K562 (cell line): ENCODE measurements around the gene CHD2. TPM values are rescaled to one million over a fixed set of nuclear protein-coding genes. Genes with fewer than 3 reads are reported as not detected.

Experiments used
- ATAC-seq: fragments of 200-7000 bp; cut with Tn5 transposase; 3 replicates; pipeline ENCODE4 v1.9.1; 2020; ENCODE audit warnings: moderate library complexity
- BruUV-seq: library from RNA; stranded (reverse); fragments of 400-500 nt; replicated peaks from 2 replicates; lab custom pipeline; 2021; lab: Mats Ljungman, UMichigan
- CTCF ChIA-PET: fragments of 300-600 bp; formaldehyde crosslinking; extraction: SDS; loops from one replicate; lab custom pipeline; 2021; ENCODE audit warnings: low intra/inter-chr PET ratio; lab: Yijun Ruan, JAX
- POLR2A ChIA-PET: fragments of 300-600, 350-650 bp; sonication (Branson Sonifier 250); formaldehyde crosslinking; extraction: SDS; loops from one replicate; lab custom pipeline; 2021; ENCODE audit warnings: antibody characterized with exemption, inconsistent platforms; lab: Yijun Ruan, JAX
- DNase-seq, 4 experiments: peaks; one replicate each; pipeline versions ENCODE4 v3.0.0 to v3.0.0-alpha.2; 2011 to 2018; ENCODE audit warnings: low spot score in 3 of 4, mixed read lengths in 3 of 4; ENCODE audit errors: extremely low read depth in 1 of 4
- FAIRE-seq: peaks from 2 replicates; lab custom pipeline; 2011; peaks lifted over from hg19 to GRCh38; lab: Jason Lieb, UNC
- H2AFZ ChIP-seq: 2 replicates; pipeline ENCODE4 v1.6.0; 2011; ENCODE audit warnings: low read depth, low read length, control low read depth, inconsistent platforms
- H3K27ac ChIP-seq: fragments of 200-600 bp; 3 replicates; pipeline ENCODE4 v1.8.0; 2011; ENCODE audit warnings: low read depth, mild to moderate bottlenecking, control low read depth, inconsistent platforms, low read length, moderate library complexity, mixed read lengths; ENCODE audit errors: extremely low read depth
- H3K27me3 ChIP-seq, 2 experiments: fragments of 300-600 bp in 1 of 2; 2 replicates in 1 of 2; 3 replicates in 1 of 2; pipeline versions ENCODE4 v1.6.0 to v1.8.0; 2011; ENCODE audit warnings: inconsistent platforms in 2 of 2, low read length in 2 of 2, mild to moderate bottlenecking in 1 of 2, mixed read lengths in 1 of 2, moderate library complexity in 1 of 2; ENCODE audit not compliant: control insufficient read depth in 2 of 2, insufficient read depth in 2 of 2
- H3K36me3 ChIP-seq: fragments of 300-600 bp; 3 replicates; pipeline ENCODE4 v1.8.0; 2011; ENCODE audit warnings: mild to moderate bottlenecking, low read length, inconsistent platforms; ENCODE audit not compliant: control insufficient read depth, insufficient read depth
- H3K4me1 ChIP-seq, 2 experiments: fragments of 200-600 bp in 1 of 2; replicated peaks in 1 of 2; 2 replicates in 1 of 2; 3 replicates in 1 of 2; pipeline versions ENCODE4 v1.5.1 to v1.8.0; 2011; ENCODE audit warnings: inconsistent platforms in 2 of 2, low read length in 2 of 2, mild to moderate bottlenecking in 1 of 2, mixed read lengths in 1 of 2, moderate library complexity in 1 of 2; ENCODE audit not compliant: control insufficient read depth in 2 of 2, insufficient read depth in 2 of 2
- H3K4me2 ChIP-seq: 2 replicates; pipeline ENCODE4 v1.6.1; 2011; ENCODE audit warnings: low read length, control low read depth, inconsistent platforms, mixed read lengths; ENCODE audit not compliant: insufficient read depth
- H3K4me3 ChIP-seq: fragments of 200-600 bp; sonication (generic), shearing (Covaris generic); 2 replicates; pipeline ENCODE4 v1.5.1; 2016; ENCODE audit warnings: control low read depth, inconsistent platforms
- H3K79me2 ChIP-seq: fragments of 200-600 bp; 3 replicates; pipeline ENCODE4 v1.8.0; 2011; ENCODE audit warnings: low read length, inconsistent platforms; ENCODE audit not compliant: control insufficient read depth, insufficient read depth
- H3K9ac ChIP-seq, 2 experiments: 2 replicates each; pipeline versions ENCODE4 v1.6.0 to v1.6.1; 2011; ENCODE audit warnings: low read depth in 2 of 2, low read length in 2 of 2, control low read depth in 1 of 2, inconsistent platforms in 1 of 2, mild to moderate bottlenecking in 1 of 2, mixed read lengths in 1 of 2; ENCODE audit not compliant: insufficient read depth in 1 of 2
- H3K9me1 ChIP-seq: one replicate; pipeline ENCODE4 v1.6.0; 2011; ENCODE audit warnings: inconsistent platforms, mild to moderate bottlenecking, low read length, moderate library complexity; ENCODE audit not compliant: control insufficient read depth, insufficient read depth
- H3K9me3 ChIP-seq: replicated peaks from 2 replicates; pipeline ENCODE4 v1.5.1; 2011; ENCODE audit warnings: low read depth, low read length, inconsistent platforms; ENCODE audit not compliant: control insufficient read depth, insufficient read depth
- H4K20me1 ChIP-seq: replicated peaks from 2 replicates; pipeline ENCODE4 v1.6.1; 2011; ENCODE audit warnings: low read length, inconsistent platforms, mixed read lengths; ENCODE audit not compliant: control insufficient read depth, insufficient read depth
- HIVEP1 ChIP-seq: fragments of 250-450 bp; sonication (Bioruptor Pico); IDR thresholded peaks from 2 replicates; pipeline ENCODE4 v1.4.0; 2020; ENCODE audit warnings: mild to moderate bottlenecking
- IFI16 ChIP-seq: fragments of 250-450 bp; sonication (Bioruptor Pico); IDR thresholded peaks from 2 replicates; pipeline ENCODE4 v2.1.2; 2022; ENCODE audit warnings: mild to moderate bottlenecking, inconsistent platforms
- KHSRP ChIP-seq: fragments of 450-650 bp; IDR thresholded peaks from 2 replicates; pipeline ENCODE4 v1.6.1; 2017
- KLF16 ChIP-seq: IDR thresholded peaks from 2 replicates; pipeline ENCODE4 v1.6.1; 2016; ENCODE audit warnings: antibody characterized with exemption
- MLLT1 ChIP-seq, 2 experiments: fragments of 450-650 bp; IDR thresholded peaks; 2 replicates each; pipeline ENCODE4 v1.6.1; 2016
- OTX1 ChIP-seq: fragments of 450-650 bp; formaldehyde crosslinking; IDR thresholded peaks from 2 replicates; pipeline ENCODE4 v1.4.0; 2022; ENCODE audit warnings: mild to moderate bottlenecking
- PYGO2 ChIP-seq: fragments of 450-650 bp; IDR thresholded peaks from 2 replicates; pipeline ENCODE4 v1.6.1; 2016; ENCODE audit warnings: mild to moderate bottlenecking, missing genetic modification characterization, moderate library complexity, missing compliant biosample characterization
- RBM17 ChIP-seq: fragments of 200-400 bp; formaldehyde crosslinking; IDR thresholded peaks from 2 replicates; pipeline ENCODE4 v1.6.1; 2017; ENCODE audit warnings: low read depth, mild to moderate bottlenecking, low read length, borderline replicate concordance
- RNF2 ChIP-seq: sonication (generic); IDR thresholded peaks from 2 replicates; pipeline ENCODE4 v1.6.1; 2016
- TCF3 ChIP-seq: sonication (generic); formaldehyde crosslinking; IDR thresholded peaks from 2 replicates; pipeline ENCODE4 v1.4.0; 2020; ENCODE audit warnings: mild to moderate bottlenecking, missing genetic modification reagents
- ZNF3 ChIP-seq: fragments of 250-450 bp; sonication (Bioruptor Pico); IDR thresholded peaks from 2 replicates; pipeline ENCODE4 v1.5.0; 2021; ENCODE audit warnings: mild to moderate bottlenecking, moderate library complexity
- ZNF324 ChIP-seq: fragments of 250-450 bp; sonication (Bioruptor Pico); IDR thresholded peaks from 2 replicates; pipeline ENCODE4 v1.4.0; 2020; ENCODE audit warnings: mild to moderate bottlenecking
- ZNF551 ChIP-seq: fragments of 250-450 bp; sonication (Bioruptor Pico); IDR thresholded peaks from 2 replicates; pipeline ENCODE4 v1.5.0; 2021; ENCODE audit warnings: mild to moderate bottlenecking, moderate library complexity
- WGBS: fragments of 100-300 bp; shearing (Covaris generic); methylation state at CpG from one replicate; pipeline ENCODE4 v1.1.6; 2016; ENCODE audit warnings: low coverage, mixed read lengths; ENCODE audit not compliant: insufficient coverage; ENCODE audit errors: missing lambda C conversion rate; 5-methylcytosine and 5-hydroxymethylcytosine counted together
- in situ Hi-C: fragments of 300-500 bp; cut with MboI; formaldehyde crosslinking; loops from 4 replicates; pipeline ENCODE4 v1.15.0; 2018; ENCODE audit warnings: inconsistent platforms, mixed read lengths
- intact Hi-C: fragments of 100-400 bp; cut with micrococcal nuclease; formaldehyde crosslinking; loops from 2 replicates; pipeline ENCODE4 v1.14.2; 2022
- polyA plus RNA-seq, 8 experiments: library from polyadenylated mRNA; depleted of rRNA in 4 of 8; stranded (reverse) in 5 of 8; unstranded in 3 of 8; fragments of >200 nt; fragmentation: Nextera tagmentation in 2 of 8; fragmentation: Illumina TruSeq in 1 of 8; extraction: Ambion mirVana in 2 of 8; extraction: Trizol in 1 of 8; gene quantifications; 2 replicates each; pipeline versions ENCODE4 v1.2.1 to v1.2.3, GENCODE V29; 2011 to 2014; ENCODE audit warnings: inconsistent platforms in 1 of 8, missing spikeins in 1 of 8
- total RNA-seq, 7 experiments: library from RNA; depleted of rRNA in 6 of 7; stranded (reverse); fragments of >200 nt in 6 of 7; fragmentation: Illumina TruSeq in 2 of 7; extraction: Trizol in 2 of 7; gene quantifications; 2 replicates each; pipeline versions ENCODE4 v1.2.1 to v1.2.3, GENCODE V29; 2011 to 2021; ENCODE audit warnings: low replicate concordance in 1 of 7
- TF ChIP-seq, protein P1 (sequence below): fragments of 450-650 bp; formaldehyde crosslinking; IDR thresholded peaks from 2 replicates; pipeline ENCODE4 v1.4.0; 2020; ENCODE audit warnings: mild to moderate bottlenecking
- TF ChIP-seq, protein P2 (sequence below): sonication (generic); formaldehyde crosslinking; IDR thresholded peaks from 2 replicates; pipeline ENCODE4 v1.8.0; 2023; ENCODE audit warnings: mild to moderate bottlenecking, missing genetic modification reagents

Gene CHD2
- total and polyA plus RNA-seq, 9 of the 15 experiments (the other 6 are each of a cell fraction or from before 2014, with no cell fraction given): 38.9 to 70.8 (median 56.2) TPM

DNA sequence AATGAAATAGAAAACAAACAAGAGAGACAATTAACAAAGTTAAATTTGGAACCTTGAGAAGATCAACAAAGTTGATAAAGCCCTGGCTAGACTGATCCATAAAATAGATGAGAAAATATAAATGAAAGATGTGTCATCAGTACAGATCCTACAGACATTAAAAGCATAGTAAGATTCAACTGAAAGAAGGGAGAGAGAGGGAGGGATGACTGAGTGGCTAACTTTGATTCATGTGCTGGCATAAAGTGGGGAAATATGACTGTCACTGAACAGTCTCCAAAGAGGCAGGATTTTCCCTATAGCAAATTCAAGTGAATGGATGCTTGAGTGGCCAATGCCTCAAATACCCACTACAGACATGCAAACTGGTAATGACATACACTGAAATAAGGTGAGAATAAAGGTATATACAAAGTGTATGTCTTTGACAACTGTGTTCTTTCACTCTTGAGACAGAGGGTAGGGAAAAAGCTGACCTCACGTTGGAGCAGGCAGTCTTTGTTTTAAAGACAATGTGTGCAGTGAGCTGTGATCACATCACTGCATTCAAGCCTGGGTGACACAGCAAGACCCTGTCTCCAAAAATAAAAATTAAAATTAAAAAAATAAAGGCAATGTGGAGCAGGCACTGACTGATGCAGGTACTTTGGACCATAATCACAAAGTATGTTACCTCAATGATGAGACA is 35.9 kb upstream of the CHD2 start:
- ChIA-PET POLR2A (interaction anchor here (0.9 to 1.3 kb wide), 3 partner anchors 8 to 18 kb away, joined by 3 to 7 read pairs (median 4); no protein-coding TSS in a partner anchor), CTCF (no interaction called here)
- BruUV-seq: no TSS peak

More for the DNA sequence above, 35.9 kb upstream of the CHD2 start:
- no peak overlapping the region for H3K27ac ChIP-seq
- no peak for TF ChIP-seq ZNF3 (CRISPR knock-in tag)
- no peak for TF ChIP-seq TCF3 (CRISPR knock-in tag)
- TF ChIP-seq ZNF324 (CRISPR knock-in tag): no peak
- TF ChIP-seq OTX1 (CRISPR knock-in tag): no peak
- TF ChIP-seq MLLT1 (IDR thresholded peaks at IDR 0.05): no peak
- TF ChIP-seq RNF2: no peak
- no peak for TF ChIP-seq HIVEP1
- TF ChIP-seq, protein P1, sequence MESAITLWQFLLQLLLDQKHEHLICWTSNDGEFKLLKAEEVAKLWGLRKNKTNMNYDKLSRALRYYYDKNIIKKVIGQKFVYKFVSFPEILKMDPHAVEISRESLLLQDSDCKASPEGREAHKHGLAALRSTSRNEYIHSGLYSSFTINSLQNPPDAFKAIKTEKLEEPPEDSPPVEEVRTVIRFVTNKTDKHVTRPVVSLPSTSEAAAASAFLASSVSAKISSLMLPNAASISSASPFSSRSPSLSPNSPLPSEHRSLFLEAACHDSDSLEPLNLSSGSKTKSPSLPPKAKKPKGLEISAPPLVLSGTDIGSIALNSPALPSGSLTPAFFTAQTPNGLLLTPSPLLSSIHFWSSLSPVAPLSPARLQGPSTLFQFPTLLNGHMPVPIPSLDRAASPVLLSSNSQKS (CRISPR knock-in tag): no peak
- no peak for TF ChIP-seq PYGO2
- TF ChIP-seq IFI16 (CRISPR knock-in tag): no peak
- TF ChIP-seq, protein P2, sequence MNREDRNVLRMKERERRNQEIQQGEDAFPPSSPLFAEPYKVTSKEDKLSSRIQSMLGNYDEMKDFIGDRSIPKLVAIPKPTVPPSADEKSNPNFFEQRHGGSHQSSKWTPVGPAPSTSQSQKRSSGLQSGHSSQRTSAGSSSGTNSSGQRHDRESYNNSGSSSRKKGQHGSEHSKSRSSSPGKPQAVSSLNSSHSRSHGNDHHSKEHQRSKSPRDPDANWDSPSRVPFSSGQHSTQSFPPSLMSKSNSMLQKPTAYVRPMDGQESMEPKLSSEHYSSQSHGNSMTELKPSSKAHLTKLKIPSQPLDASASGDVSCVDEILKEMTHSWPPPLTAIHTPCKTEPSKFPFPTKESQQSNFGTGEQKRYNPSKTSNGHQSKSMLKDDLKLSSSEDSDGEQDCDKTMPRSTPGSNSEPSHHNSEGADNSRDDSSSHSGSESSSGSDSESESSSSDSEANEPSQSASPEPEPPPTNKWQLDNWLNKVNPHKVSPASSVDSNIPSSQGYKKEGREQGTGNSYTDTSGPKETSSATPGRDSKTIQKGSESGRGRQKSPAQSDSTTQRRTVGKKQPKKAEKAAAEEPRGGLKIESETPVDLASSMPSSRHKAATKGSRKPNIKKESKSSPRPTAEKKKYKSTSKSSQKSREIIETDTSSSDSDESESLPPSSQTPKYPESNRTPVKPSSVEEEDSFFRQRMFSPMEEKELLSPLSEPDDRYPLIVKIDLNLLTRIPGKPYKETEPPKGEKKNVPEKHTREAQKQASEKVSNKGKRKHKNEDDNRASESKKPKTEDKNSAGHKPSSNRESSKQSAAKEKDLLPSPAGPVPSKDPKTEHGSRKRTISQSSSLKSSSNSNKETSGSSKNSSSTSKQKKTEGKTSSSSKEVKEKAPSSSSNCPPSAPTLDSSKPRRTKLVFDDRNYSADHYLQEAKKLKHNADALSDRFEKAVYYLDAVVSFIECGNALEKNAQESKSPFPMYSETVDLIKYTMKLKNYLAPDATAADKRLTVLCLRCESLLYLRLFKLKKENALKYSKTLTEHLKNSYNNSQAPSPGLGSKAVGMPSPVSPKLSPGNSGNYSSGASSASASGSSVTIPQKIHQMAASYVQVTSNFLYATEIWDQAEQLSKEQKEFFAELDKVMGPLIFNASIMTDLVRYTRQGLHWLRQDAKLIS: no peak
- TF ChIP-seq KLF16: no peak
- TF ChIP-seq RBM17: no peak
- TF ChIP-seq KHSRP: no peak
- no peak for TF ChIP-seq ZNF551
- no peaks in the 10 kb centered on the region for H3K9me1 ChIP-seq
- no peaks in the 10 kb centered on the region for H4K20me1 ChIP-seq
- ATAC-seq (peak; percentile 52), FAIRE-seq (no peak), DNase-seq (no peak)
- in situ Hi-C loops (no loop called here), intact Hi-C loops (no loop called here)
- H3K9me3 ChIP-seq: no peaks in the 10 kb centered on the region
- H2AFZ ChIP-seq: peak overlapping the region; percentile 56; the same call in 1 of the 2 replicates
- H3K79me2 ChIP-seq: no peaks in the 10 kb centered on the region
- no peaks in the 10 kb centered on the region for H3K36me3 ChIP-seq
- H3K4me2 ChIP-seq: no peak overlapping the region
- H3K4me1 ChIP-seq: no peaks in the 10 kb centered on the region; a peak in 2 of 5 replicates
- no peak overlapping the region for H3K9ac ChIP-seq
- H3K27me3 ChIP-seq: no peaks in the 10 kb centered on the region
- no peak overlapping the region for H3K4me3 ChIP-seq
- WGBS: 13% methylated on average over 1 of the region's 1 CpG
